Lung (tissue), 12 donors: Measurements from ENCODE around the gene GSTM4. TPM values are rescaled to one million over a fixed set of nuclear protein-coding genes. Genes with fewer than 3 reads are reported as not detected.
A peak's percentile ranks its signal among the peaks of the same experiment; 100 is the strongest.
"Not testable (repeated sequence)": the region's sequence is repeated elsewhere in the genome, so short reads cannot be mapped to it uniquely, and the experiment has no call there.

Experiments used
- ATAC-seq: fragments of 200-7000 bp; cut with Tn5 transposase; one replicate; pipeline ENCODE4 v1.9.1; 2020; ENCODE audit warnings: moderate number of reproducible peaks; ENCODE audit not compliant: insufficient read depth, low FRiP score
- DNase-seq, 3 donors: peaks; one replicate each; pipeline ENCODE4 v3.0.0-alpha.2; 2013 to 2017
- H3K27ac ChIP-seq, 2 donors: one replicate each; pipeline ENCODE4 v1.5.1; 2013; ENCODE audit warnings: mild to moderate bottlenecking in 2 of 2, moderate library complexity in 2 of 2, control low read depth in 1 of 2, inconsistent platforms in 1 of 2, low read depth in 1 of 2, low read length in 1 of 2
- H3K27me3 ChIP-seq, 3 donors: one replicate each; pipeline ENCODE4 v1.5.1; 2013; ENCODE audit warnings: low read length in 2 of 3; ENCODE audit not compliant: control insufficient read depth in 3 of 3, insufficient read depth in 3 of 3
- H3K36me3 ChIP-seq, 4 donors: one replicate each; pipeline ENCODE4 v1.5.1; 2013; ENCODE audit warnings: low read length in 4 of 4, mild to moderate bottlenecking in 1 of 4, moderate library complexity in 1 of 4; ENCODE audit not compliant: control insufficient read depth in 4 of 4, insufficient read depth in 4 of 4
- H3K4me1 ChIP-seq, 5 donors: one replicate each; pipeline ENCODE4 v1.5.1; 2013; ENCODE audit warnings: low read length in 5 of 5, mild to moderate bottlenecking in 2 of 5, moderate library complexity in 1 of 5; ENCODE audit not compliant: control insufficient read depth in 5 of 5, insufficient read depth in 5 of 5
- H3K4me3 ChIP-seq: one replicate; pipeline ENCODE4 v1.5.1; 2013; ENCODE audit warnings: mild to moderate bottlenecking, control low read depth, moderate library complexity
- H3K9ac ChIP-seq, 2 donors: one replicate each; pipeline ENCODE4 v1.5.1; 2013; ENCODE audit warnings: low read length in 2 of 2, control low read depth in 1 of 2; ENCODE audit not compliant: insufficient read depth in 1 of 2
- H3K9me3 ChIP-seq, 4 donors: one replicate each; pipeline ENCODE4 v1.5.1; 2013; ENCODE audit warnings: low read length in 3 of 4, mild to moderate bottlenecking in 1 of 4, moderate library complexity in 1 of 4; ENCODE audit not compliant: control insufficient read depth in 4 of 4, insufficient read depth in 3 of 4
- CTCF ChIP-seq: IDR thresholded peaks from 2 replicates; pipeline ENCODE4 v1.5.1; 2012; ENCODE audit warnings: mild to moderate bottlenecking; ENCODE audit errors: control extremely low read depth, extremely low read depth
- WGBS, 2 donors: extraction: QIAGEN DNeasy Blood & Tissue Kit; methylation state at CpG; one replicate each; pipeline ENCODE4 v1.1.7; 2013; 5-methylcytosine and 5-hydroxymethylcytosine counted together
- polyA plus RNA-seq, 2 donors: library from polyadenylated mRNA; stranded (reverse); fragments of 200-250 nt; gene quantifications; one replicate each; pipeline ENCODE4 v1.2.1, GENCODE V29; 2013
- total RNA-seq, 2 donors: library from RNA; depleted of rRNA in 1 of 2; stranded (reverse); fragments of >200 nt in 1 of 2; gene quantifications; one replicate each; pipeline ENCODE4 v1.2.1, GENCODE V29; 2014 to 2021
- donor health status: control.
- donor health status: control.
- donor health status: Bipolar disorder and iron deficiency.
- donor health status: healthy.
- donor health status: DM: yes; HTN: yes; CAD: no.

GSTM4 gene
- total and polyA plus RNA-seq, 4 donors: 8.8 to 19.7 (median 17.9) TPM

- Histone ChIP-seq H3K4me3 (peak within 1 kb of the TSS; percentile 71), H3K4me1 (peaks cover 0 to 2% (median 0%) of the 10 kb centered on the region in 5 donors)
- peak in 1 of 3 donors; percentile 93 for DNase-seq
Observed at GRCh38 chr1:109687641-109688499, 32.0 kb downstream of the GSTM4 start, which contains the start of gene GSTM1. TSS of gene GSTM1 (plus strand) at chr1:109687817. CDS start at chr1:109687874, 57 bp downstream.

GRCh38 chr1:109689844-109690405 is 34.0 kb downstream of the GSTM4 start:
- no peak for DNase-seq

More at GRCh38 chr1:109687641-109688499, 32.0 kb downstream of the GSTM4 start, which contains the start of gene GSTM1:
- Histone ChIP-seq H3K27me3 (no peaks in the 10 kb centered on the region), H3K27ac (peak within 1 kb of the TSS in 1 of 2 donors; percentile 93), H3K9ac (no peak within 1 kb of the TSS), H3K9me3 (no peaks in the 10 kb centered on the region), H3K36me3 (peaks cover 0 to 19% (median 0%) of the 10 kb centered on the region in 4 donors)
- peak; percentile 55 for TF ChIP-seq CTCF
- no peak for ATAC-seq
- 1% methylated on average over 46 of the region's 46 CpGs; no CpG with 5 or more reads in 1 of the 2 donors for WGBS, 2 donors

GRCh38 chr1:109691759-109692158 is 35.9 kb downstream of the GSTM4 start:
- no peak for DNase-seq
- H3K27me3 ChIP-seq: no peaks in the 10 kb centered on the region
- no peak for TF ChIP-seq CTCF
- H3K4me3 ChIP-seq: no peak overlapping the region
- H3K9ac ChIP-seq: no peak overlapping the region
- H3K4me1 ChIP-seq: peaks cover 0 to 2% (median 0%) of the 10 kb centered on the region in 5 donors
- H3K27ac ChIP-seq: peak overlapping the region in 1 of 2 donors; percentile 22
- no peaks in the 10 kb centered on the region for H3K9me3 ChIP-seq
- no peak for ATAC-seq
- 64% methylated on average over 6 of the region's 6 CpGs; no CpG with 5 or more reads in 1 of the 2 donors for WGBS, 2 donors
- peaks cover 0 to 24% (median 0%) of the 10 kb centered on the region in 4 donors for H3K36me3 ChIP-seq

More at GRCh38 chr1:109689844-109690405, 34.0 kb downstream of the GSTM4 start:
- Histone ChIP-seq H3K36me3 (peaks cover 0 to 19% (median 0%) of the 10 kb centered on the region in 4 donors), H3K9ac (no peak overlapping the region), H3K9me3 (no peaks in the 10 kb centered on the region), H3K27me3 (no peaks in the 10 kb centered on the region), H3K4me1 (peaks cover 0 to 2% (median 0%) of the 10 kb centered on the region in 5 donors), H3K27ac (no peak overlapping the region), H3K4me3 (no peak overlapping the region)
- ATAC-seq: no peak
- no peak for TF ChIP-seq CTCF
- 84% methylated on average over 6 of the region's 6 CpGs; no CpG with 5 or more reads in 1 of the 2 donors for WGBS, 2 donors

- not testable (repeated sequence) for DNase-seq, H3K4me3 ChIP-seq, H3K27ac ChIP-seq, ATAC-seq, H3K9me3 ChIP-seq, H3K4me1 ChIP-seq, H3K9ac ChIP-seq, H3K27me3 ChIP-seq
- H3K36me3 ChIP-seq: peaks cover 0 to 20% (median 0%) of the 10 kb centered on the region in 4 donors
- WGBS, 2 donors: 92% methylated on average over 5 of the region's 5 CpGs; no CpG with 5 or more reads in 1 of the 2 donors
Observed at GRCh38 chr1:109694400-109694799, 38.5 kb downstream of the GSTM4 start.

GRCh38 chr1:109695138-109695537 is 39.2 kb downstream of the GSTM4 start:
- H3K27ac ChIP-seq, H3K4me3 ChIP-seq, H3K9me3 ChIP-seq, H3K9ac ChIP-seq, H3K27me3 ChIP-seq, ATAC-seq, DNase-seq, H3K4me1 ChIP-seq: not testable (repeated sequence)
- 93% methylated on average over 3 of the region's 3 CpGs; no CpG with 5 or more reads in 1 of the 2 donors for WGBS, 2 donors
- H3K36me3 ChIP-seq: peaks cover 0 to 17% (median 0%) of the 10 kb centered on the region in 4 donors
